Fibroblast of lung (primary cell): ENCODE results near the gene CREB5. TPM values are rescaled to one million over a fixed set of nuclear protein-coding genes. Genes with fewer than 3 reads are reported as not detected.
A peak's percentile ranks its signal among the peaks of the same experiment; 100 is the strongest.

ENCODE experiments used
- DNase-seq, 2 donors: peaks; one replicate each; pipeline versions ENCODE4 v3.0.0 to v3.0.0-alpha.2; 2010; ENCODE audit warnings: low read depth in 2 of 2
- H2AFZ ChIP-seq: 2 replicates; pipeline ENCODE4 v1.5.1; 2012; ENCODE audit warnings: low read length, control low read depth, inconsistent platforms
- H3K27ac ChIP-seq: 2 replicates; pipeline ENCODE4 v1.5.1; 2011; ENCODE audit warnings: low read length, control low read depth; ENCODE audit not compliant: insufficient read depth
- H3K27me3 ChIP-seq: 2 replicates; pipeline ENCODE4 v1.5.1; 2011; ENCODE audit warnings: mild to moderate bottlenecking, low read length; ENCODE audit not compliant: control insufficient read depth, insufficient read depth
- H3K36me3 ChIP-seq: 2 replicates; pipeline ENCODE4 v1.5.1; 2011; ENCODE audit warnings: low read length; ENCODE audit not compliant: control insufficient read depth, insufficient read depth
- H3K4me1 ChIP-seq: 2 replicates; pipeline ENCODE4 v1.5.1; 2011; ENCODE audit warnings: low read length; ENCODE audit not compliant: control insufficient read depth, insufficient read depth; ENCODE audit errors: extremely low read depth
- H3K4me2 ChIP-seq: 2 replicates; pipeline ENCODE4 v1.5.1; 2011; ENCODE audit warnings: low read length, control low read depth; ENCODE audit not compliant: insufficient read depth; ENCODE audit errors: extremely low read depth
- H3K4me3 ChIP-seq, 4 experiments: fragments of 200-600 bp in 1 of 4; sonication (generic) in 1 of 4; replicated peaks in 1 of 4; 2 replicates each; pipeline ENCODE4 v1.5.1; 2011 to 2016; ENCODE audit warnings: low read length in 4 of 4, low read depth in 3 of 4, mild to moderate bottlenecking in 3 of 4, control low read depth in 2 of 4, inconsistent platforms in 1 of 4, mixed read lengths in 1 of 4; ENCODE audit not compliant: insufficient read depth in 1 of 4; ENCODE audit errors: control extremely low read depth in 1 of 4
- H3K79me2 ChIP-seq: 2 replicates; pipeline ENCODE4 v1.5.1; 2012; ENCODE audit warnings: mild to moderate bottlenecking, low read length, inconsistent platforms; ENCODE audit not compliant: control insufficient read depth, insufficient read depth
- H3K9ac ChIP-seq: 2 replicates; pipeline ENCODE4 v1.5.1; 2011; ENCODE audit warnings: mild to moderate bottlenecking, low read length, control low read depth; ENCODE audit not compliant: insufficient read depth
- H3K9me3 ChIP-seq: 2 replicates; pipeline ENCODE4 v1.5.1; 2012; ENCODE audit warnings: low read depth, low read length; ENCODE audit not compliant: control insufficient read depth, insufficient read depth
- H4K20me1 ChIP-seq: 2 replicates; pipeline ENCODE4 v1.5.1; 2011; ENCODE audit warnings: low read length; ENCODE audit not compliant: control insufficient read depth, insufficient read depth; ENCODE audit errors: extremely low read depth
- CTCF ChIP-seq, 2 donors: IDR thresholded peaks in 1 of 2; conservative IDR thresholded peaks in 1 of 2; 1 replicate in 1 of 2; 2 replicates in 1 of 2; pipeline ENCODE4 v1.5.1; 2011 to 2012; ENCODE audit warnings: low read length in 2 of 2, control low read depth in 1 of 2, inconsistent platforms in 1 of 2, low read depth in 1 of 2, mild to moderate bottlenecking in 1 of 2
- EZH2 ChIP-seq: IDR thresholded peaks from 2 replicates; pipeline ENCODE4 v1.5.1; 2012; ENCODE audit warnings: low read length, control low read depth, mild to moderate bottlenecking; ENCODE audit errors: missing control alignments
- polyA plus RNA-seq, 2 donors: library from polyadenylated mRNA; depleted of rRNA in 1 of 2; stranded (reverse) in 1 of 2; unstranded in 1 of 2; fragments of >200 nt; gene quantifications; 2 replicates each; pipeline ENCODE4 v1.2.1, GENCODE V29; 2011 to 2012; ENCODE audit warnings: missing spikeins in 1 of 2
- total RNA-seq: library from RNA; depleted of rRNA; stranded (reverse); fragments of >200 nt; gene quantifications from 2 replicates; pipeline ENCODE4 v1.2.1, GENCODE V29; 2014

CREB5 gene
- total and polyA plus RNA-seq, 2 donors (not counting 1 experiment from before 2014, with no cell fraction given), result 8.2 to 28.4 TPM

GRCh38 chr7:28729727-28730126 is 317.4 kb downstream of the CREB5 start:
- no peaks in the 10 kb centered on the region for H3K79me2 ChIP-seq
- no peaks in the 10 kb centered on the region for H3K27me3 ChIP-seq
- no peaks in the 10 kb centered on the region for H4K20me1 ChIP-seq
- TF ChIP-seq CTCF (conservative IDR thresholded peaks at IDR 0.05 in 1 of 2, IDR thresholded peaks at IDR 0.05 in 1 of 2; ENCODE audit: low read depth in 1 of 2, low read length in 2 of 2) (no peak), EZH2 (no peak)
- DNase-seq, result peak in 1 of 2 donors; percentile 59
- no peak overlapping the region for H3K4me2 ChIP-seq
- H3K4me1 ChIP-seq, result peaks cover 3% of the 10 kb centered on the region
- no peak overlapping the region for H2AFZ ChIP-seq
- no peaks in the 10 kb centered on the region for H3K36me3 ChIP-seq
- H3K9me3 ChIP-seq, result no peaks in the 10 kb centered on the region
- no peak overlapping the region for H3K4me3 ChIP-seq
- H3K9ac ChIP-seq, result no peak overlapping the region
- H3K27ac ChIP-seq, result no peak overlapping the region

GRCh38 chr7:28731092-28731658 is 318.9 kb downstream of the CREB5 start:
- TF ChIP-seq EZH2 (no peak), CTCF (conservative IDR thresholded peaks at IDR 0.05 in 1 of 2, IDR thresholded peaks at IDR 0.05 in 1 of 2; ENCODE audit: low read depth in 1 of 2, low read length in 2 of 2) (no peak)
- H4K20me1 ChIP-seq, result no peaks in the 10 kb centered on the region
- H3K36me3 ChIP-seq, result no peaks in the 10 kb centered on the region
- no peaks in the 10 kb centered on the region for H3K9me3 ChIP-seq
- H2AFZ ChIP-seq, result no peak overlapping the region
- H3K9ac ChIP-seq, result no peak overlapping the region
- no peak overlapping the region for H3K27ac ChIP-seq
- no peak overlapping the region for H3K4me3 ChIP-seq
- H3K4me1 ChIP-seq, result peaks cover 3% of the 10 kb centered on the region
- no peak overlapping the region for H3K4me2 ChIP-seq
- no peak for DNase-seq
- no peaks in the 10 kb centered on the region for H3K79me2 ChIP-seq
- no peaks in the 10 kb centered on the region for H3K27me3 ChIP-seq

- H2AFZ ChIP-seq, result no peak overlapping the region
- TF ChIP-seq EZH2 (no peak), CTCF (conservative IDR thresholded peaks at IDR 0.05 in 1 of 2, IDR thresholded peaks at IDR 0.05 in 1 of 2; ENCODE audit: low read depth in 1 of 2, low read length in 2 of 2) (no peak)
- peak overlapping the region in 2 of 4 experiments; percentile 17 to 34 for H3K4me3 ChIP-seq
- peak; percentile 61 to 81 for DNase-seq
- H4K20me1 ChIP-seq, result no peaks in the 10 kb centered on the region
- no peaks in the 10 kb centered on the region for H3K36me3 ChIP-seq
- no peak overlapping the region for H3K9ac ChIP-seq
- H3K27me3 ChIP-seq, result no peaks in the 10 kb centered on the region
- no peaks in the 10 kb centered on the region for H3K9me3 ChIP-seq
- H3K27ac ChIP-seq, result no peak overlapping the region
- H3K79me2 ChIP-seq, result no peaks in the 10 kb centered on the region
- H3K4me2 ChIP-seq, result peak overlapping the region; percentile 38
- peaks cover 3% of the 10 kb centered on the region for H3K4me1 ChIP-seq
Measured at GRCh38 chr7:28732071-28732869, 320.0 kb downstream of the CREB5 start.
